Adrenal gland (tissue), 12 donors: ENCODE results near the gene SPRED2. TPM values are rescaled to one million over a fixed set of nuclear protein-coding genes. Genes with fewer than 3 reads are reported as not detected.

Experiments
- DNase-seq, 7 donors: peaks; one replicate each; pipeline ENCODE4 v3.0.0-alpha.2; 2019 to 2020
- H3K27ac ChIP-seq, 5 donors: fragments of 200-600 bp; sonication (generic) in 4 of 5; 1 replicate in 3 of 5; 2 replicates in 2 of 5; pipeline versions ENCODE4 v1.5.1 to v1.8.0; 2016 to 2020; ENCODE audit warnings: mild to moderate bottlenecking in 1 of 5
- H3K27me3 ChIP-seq: fragments of 200-600 bp; 2 replicates; pipeline ENCODE4 v1.8.0; 2021
- H3K36me3 ChIP-seq, 2 donors: fragments of 200-600 bp; replicated peaks in 1 of 2; 1 replicate in 1 of 2; 2 replicates in 1 of 2; pipeline versions ENCODE4 v1.5.1 to v1.8.0; 2018 to 2022
- H3K4me1 ChIP-seq, 2 donors: fragments of 200-600 bp; replicated peaks in 1 of 2; 1 replicate in 1 of 2; 2 replicates in 1 of 2; pipeline versions ENCODE4 v1.5.1 to v1.8.0; 2018 to 2021
- H3K4me3 ChIP-seq, 4 donors: fragments of 200-600 bp; sonication (generic) in 3 of 4; one replicate each; pipeline ENCODE4 v1.5.1; 2016 to 2018
- H3K9me3 ChIP-seq, 3 donors: fragments of 200-600 bp; sonication (generic) in 1 of 3; replicated peaks in 1 of 3; 1 replicate in 2 of 3; 2 replicates in 1 of 3; pipeline versions ENCODE4 v1.5.1 to v1.8.0; 2016 to 2021
- POLR2A ChIP-seq, 2 donors: fragments of 450-650 bp; IDR thresholded peaks; one replicate each; pipeline ENCODE4 v1.6.1; 2017; ENCODE audit warnings: antibody characterized with exemption in 2 of 2, mild to moderate bottlenecking in 2 of 2, moderate library complexity in 1 of 2
- WGBS, 4 donors: extraction: QIAGEN DNeasy Blood & Tissue Kit in 2 of 4; methylation state at CpG; one replicate each; pipeline versions ENCODE4 v1.1.5 to v1.1.7; 2013 to 2017; 5-methylcytosine and 5-hydroxymethylcytosine counted together
- intact Hi-C, 2 donors: fragments of 100-400 bp; cut with DNase I; formaldehyde crosslinking; loops; one replicate each; pipeline versions ENCODE4 v1.14.1 to v1.15.0; 2022 to 2023
- polyA plus RNA-seq, 3 donors: library from polyadenylated mRNA; stranded (reverse); fragments of 200-250 nt in 2 of 3; fragments of 350-450 nt in 1 of 3; fragmentation: Illumina TruSeq in 1 of 3; extraction: RNeasy Lipid Tissue Mini Kit (QIAGEN cat#74804) in 1 of 3; gene quantifications; one replicate each; pipeline ENCODE4 v1.2.3, GENCODE V29; 2013 to 2014
- total RNA-seq, 9 donors: library from RNA; depleted of rRNA in 4 of 9; stranded (reverse); fragments of >200 nt in 4 of 9; fragments of 120-200 nt in 1 of 9; fragmentation: NEBNext Ultra II Directional in 1 of 9; extraction: Animal tissue kit (Norgen Biotek cat#: 25700) in 1 of 9; gene quantifications; one replicate each; pipeline versions ENCODE4 v1.1.0 to v1.2.4, GENCODE V29; 2013 to 2023
- TF ChIP-seq, protein P1 (sequence below), 6 experiments: fragments of 450-650 bp in 4 of 6; fragments of 200-600 bp in 2 of 6; sonication (generic) in 1 of 6; IDR thresholded peaks; 1 replicate in 5 of 6; 2 replicates in 1 of 6; pipeline versions ENCODE4 v1.5.1 to v1.8.0; 2016 to 2021; ENCODE audit warnings: antibody characterized with exemption in 6 of 6, mild to moderate bottlenecking in 2 of 6, moderate library complexity in 1 of 6
- donor health status: healthy with polysubstance abuse.
- donor health status: Bipolar disorder and iron deficiency.
- donor health status: DM: yes; HTN: yes; CAD: no.
- donor health status: DM: no; HTN: no; CAD: no.
- donor health status: DM: no; HTN: no; CAD: no.
- donor health status: DM: yes; HTN: yes; CAD: no.

The SPRED2 gene
- total and polyA plus RNA-seq, 12 donors: 5.2 to 28.4 (median 16.0) TPM

DNA sequence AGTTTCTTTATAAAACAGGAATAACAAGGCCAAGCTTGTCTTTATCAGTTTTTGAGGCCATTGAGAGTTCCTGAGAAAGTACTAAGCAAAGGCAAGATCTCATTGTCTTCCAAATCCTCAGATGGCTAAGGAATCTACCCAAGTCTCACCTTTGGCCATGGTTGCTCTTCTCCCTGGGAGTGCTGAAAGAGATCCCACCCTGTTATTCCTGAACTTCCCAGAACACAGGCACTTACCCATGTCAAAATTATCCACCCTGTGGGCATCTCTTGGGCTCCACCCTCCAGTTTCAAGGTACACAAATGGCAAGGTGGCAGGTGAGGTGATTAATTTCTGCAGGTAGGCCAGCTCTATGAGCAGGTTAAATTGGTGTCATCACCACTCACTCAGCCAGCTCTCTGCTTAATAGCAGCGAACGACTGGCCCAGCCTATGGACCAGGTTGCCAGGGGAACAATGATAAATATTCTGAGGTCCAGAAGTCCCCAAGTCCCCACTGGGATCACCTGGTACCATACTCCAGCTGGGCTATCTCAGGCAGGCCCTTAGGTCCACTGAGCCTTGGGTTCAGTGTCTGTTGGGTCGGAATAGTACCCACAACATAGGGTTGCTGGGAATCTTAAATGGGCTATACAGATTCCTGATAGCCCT is 2.3 kb upstream of the SPRED2 start:
- intact Hi-C loops: loop anchor here in 1 of 2 donors (5.0 to 10.0 kb wide), 2 partner anchors 118 to 170 kb away; no protein-coding TSS in a partner anchor
- Histone ChIP-seq H3K36me3 (no peaks in the 10 kb centered on the region), H3K9me3 (no peaks in the 10 kb centered on the region), H3K27me3 (no peaks in the 10 kb centered on the region), H3K27ac (peak overlapping the region in 3 of 5 donors; percentile 73 to 99 (median 97)), H3K4me3 (no peak overlapping the region), H3K4me1 (peaks cover 9 to 23% of the 10 kb centered on the region in 2 donors)
- TF ChIP-seq POLR2A (IDR thresholded peaks at IDR 0.05): no peak
- TF ChIP-seq, protein P1, sequence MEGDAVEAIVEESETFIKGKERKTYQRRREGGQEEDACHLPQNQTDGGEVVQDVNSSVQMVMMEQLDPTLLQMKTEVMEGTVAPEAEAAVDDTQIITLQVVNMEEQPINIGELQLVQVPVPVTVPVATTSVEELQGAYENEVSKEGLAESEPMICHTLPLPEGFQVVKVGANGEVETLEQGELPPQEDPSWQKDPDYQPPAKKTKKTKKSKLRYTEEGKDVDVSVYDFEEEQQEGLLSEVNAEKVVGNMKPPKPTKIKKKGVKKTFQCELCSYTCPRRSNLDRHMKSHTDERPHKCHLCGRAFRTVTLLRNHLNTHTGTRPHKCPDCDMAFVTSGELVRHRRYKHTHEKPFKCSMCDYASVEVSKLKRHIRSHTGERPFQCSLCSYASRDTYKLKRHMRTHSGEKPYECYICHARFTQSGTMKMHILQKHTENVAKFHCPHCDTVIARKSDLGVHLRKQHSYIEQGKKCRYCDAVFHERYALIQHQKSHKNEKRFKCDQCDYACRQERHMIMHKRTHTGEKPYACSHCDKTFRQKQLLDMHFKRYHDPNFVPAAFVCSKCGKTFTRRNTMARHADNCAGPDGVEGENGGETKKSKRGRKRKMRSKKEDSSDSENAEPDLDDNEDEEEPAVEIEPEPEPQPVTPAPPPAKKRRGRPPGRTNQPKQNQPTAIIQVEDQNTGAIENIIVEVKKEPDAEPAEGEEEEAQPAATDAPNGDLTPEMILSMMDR (IDR thresholded peaks at IDR 0.05): no peak
- 69 to 77% (median 73%) methylated on average over 3 of the region's 3 CpGs for WGBS, 4 donors
- DNase-seq: no peak

- TF ChIP-seq POLR2A (IDR thresholded peaks at IDR 0.05): no peak
- TF ChIP-seq, protein P1 (IDR thresholded peaks at IDR 0.05): no peak
- H3K27me3 ChIP-seq: no peaks in the 10 kb centered on the region
- H3K36me3 ChIP-seq: no peaks in the 10 kb centered on the region
- peak; percentile 49 to 75 (median 59) for DNase-seq
- 0 to 1% (median 1%) methylated on average over 26 to 71 of the region's 71 CpGs for WGBS, 4 donors
- H3K4me1 ChIP-seq: peaks cover 5 to 30% of the 10 kb centered on the region in 2 donors
- no peaks in the 10 kb centered on the region for H3K9me3 ChIP-seq
- peak overlapping the region; percentile 84 to 98 (median 93) for H3K27ac ChIP-seq
- intact Hi-C loops: loop anchor here in 1 of 2 donors (10.0 kb wide), 1 partner anchor 167 kb away; no protein-coding TSS in a partner anchor
- H3K4me3 ChIP-seq: peak overlapping the region; percentile 58 to 97 (median 76)
Measured at GRCh38 chr2:65431421-65432226, 775 bp downstream of the SPRED2 start.

DNA sequence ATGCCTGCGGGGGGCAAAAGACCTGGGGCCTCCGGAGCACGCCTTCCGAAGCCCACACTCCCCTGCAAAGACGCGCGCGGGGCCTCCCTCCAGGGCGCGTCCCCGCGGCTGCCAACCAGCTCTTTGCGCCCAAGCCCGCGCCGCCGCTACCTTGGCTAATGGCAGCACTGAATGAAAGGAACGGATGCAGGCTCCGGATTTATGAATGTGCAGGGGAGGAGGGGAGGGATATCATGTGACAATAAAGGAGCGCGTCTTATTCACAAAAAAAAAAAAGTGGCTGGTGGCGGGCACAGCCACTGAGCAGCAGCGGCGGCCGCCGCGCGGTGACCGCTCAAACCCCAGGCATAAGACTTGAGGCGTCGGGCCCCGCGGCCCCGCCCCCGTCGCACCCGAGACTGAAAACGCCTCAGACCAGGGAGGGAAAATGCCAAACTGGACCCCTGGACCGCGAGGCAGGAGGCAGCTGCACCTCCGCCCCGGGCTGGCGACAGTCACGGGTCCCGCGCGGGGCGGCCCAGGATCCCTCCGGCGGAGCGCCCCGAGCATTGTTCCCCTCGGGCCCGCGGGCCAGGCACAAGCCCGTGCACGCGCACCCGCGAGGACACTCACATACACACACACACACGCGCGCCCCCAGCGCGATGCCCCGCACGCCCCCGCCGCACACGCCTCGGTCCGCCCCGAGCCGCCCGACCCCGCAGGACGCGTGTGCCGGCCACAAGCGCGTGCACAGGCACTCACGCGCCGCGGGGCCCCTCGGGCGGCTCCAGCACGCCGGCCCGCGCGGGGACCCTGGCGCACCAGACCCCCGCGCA is 1.6 kb downstream of the SPRED2 start:
- Histone ChIP-seq H3K27ac (peak overlapping the region; percentile 84 to 98 (median 93)), H3K9me3 (no peaks in the 10 kb centered on the region), H3K4me1 (peaks cover 5 to 30% of the 10 kb centered on the region in 2 donors), H3K27me3 (no peaks in the 10 kb centered on the region), H3K4me3 (peak overlapping the region; percentile 58 to 97 (median 76)), H3K36me3 (no peaks in the 10 kb centered on the region)
- 0 to 1% (median 0%) methylated on average over 20 to 95 of the region's 95 CpGs for WGBS, 4 donors
- DNase-seq: peak; percentile 70 to 83 (median 77)
- peak; percentile 13 to 86 for TF ChIP-seq POLR2A (IDR thresholded peaks at IDR 0.05)
- TF ChIP-seq, protein P1 (IDR thresholded peaks at IDR 0.05): peak in 2 of 6 experiments; percentile 14 to 27
- intact Hi-C loops: loop anchor here in 1 of 2 donors (10.0 kb wide), 1 partner anchor 166 kb away; no protein-coding TSS in a partner anchor
